Activated naive CD8-positive, alpha-beta T cell treated with anti-CD3 and anti-CD28 coated beads, Interleukin-2, amount 50 U/mL, for 16 hours (primary cell): ENCODE data around the gene C3.
A peak's percentile ranks its signal among the peaks of the same experiment; 100 is the strongest.
"Not testable (repeated sequence)": the region's sequence is repeated elsewhere in the genome, so short reads cannot be mapped to it uniquely, and the experiment has no call there.

Experiments used
- DNase-seq: peaks from one replicate; pipeline ENCODE4 v3.0.0-alpha.2; 2020; ENCODE audit warnings: low read depth, low spot score

The C3 gene

DNA sequence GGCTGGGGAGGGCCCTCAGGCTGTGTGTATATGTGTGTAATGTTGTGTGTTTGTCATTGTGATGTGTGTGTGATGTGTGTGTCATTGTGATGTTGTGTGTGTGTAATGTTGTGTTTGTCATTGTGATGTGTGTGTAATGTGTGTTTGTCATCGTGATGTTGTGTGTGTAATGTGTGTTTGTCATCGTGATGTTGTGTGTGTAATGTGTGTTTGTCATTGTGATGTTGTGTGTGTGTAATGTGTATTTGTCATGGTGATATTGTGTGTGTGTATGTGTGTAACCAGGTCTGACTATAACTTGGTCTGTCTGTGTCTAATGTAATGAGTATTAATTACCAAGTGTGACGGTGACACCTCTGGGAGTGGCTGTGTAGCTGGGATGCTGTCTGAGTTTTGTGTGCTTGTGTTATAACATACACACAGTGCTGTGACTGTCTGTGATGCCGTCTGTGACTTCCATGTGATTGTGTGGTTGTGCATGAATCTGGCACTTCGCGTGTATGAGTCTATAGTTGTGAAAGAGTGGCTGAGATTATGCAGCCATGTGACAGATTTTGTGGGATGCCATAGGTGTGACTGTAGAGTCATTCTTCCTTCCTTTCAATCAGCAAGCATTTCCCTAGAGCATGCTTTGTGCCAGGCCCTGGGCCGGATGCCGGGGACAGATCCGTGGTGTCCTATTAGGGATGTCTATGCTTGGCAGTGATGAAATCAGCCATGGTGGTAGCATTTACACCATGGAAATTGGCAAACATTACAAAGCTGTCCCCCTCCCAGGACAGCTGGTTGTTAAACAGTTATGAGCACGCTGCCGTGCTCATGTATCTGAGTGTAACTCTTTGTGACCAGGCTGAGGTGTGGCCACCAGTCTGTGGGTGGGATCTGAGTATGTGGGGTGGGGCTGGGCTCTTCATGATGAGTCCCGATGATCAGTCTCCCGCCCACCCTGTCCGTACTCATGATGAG lies 56.9 kb downstream of the C3 start:
- DNase-seq = no peak

GRCh38 chr19:6662702-6663101 lies 57.7 kb downstream of the C3 start:
- DNase-seq = no peak

GRCh38 chr19:6661509-6662244 lies 58.8 kb downstream of the C3 start:
- DNase-seq = peak; percentile 27

GRCh38 chr19:6660930-6661329 lies 59.5 kb downstream of the C3 start:
- DNase-seq = no peak

DNA sequence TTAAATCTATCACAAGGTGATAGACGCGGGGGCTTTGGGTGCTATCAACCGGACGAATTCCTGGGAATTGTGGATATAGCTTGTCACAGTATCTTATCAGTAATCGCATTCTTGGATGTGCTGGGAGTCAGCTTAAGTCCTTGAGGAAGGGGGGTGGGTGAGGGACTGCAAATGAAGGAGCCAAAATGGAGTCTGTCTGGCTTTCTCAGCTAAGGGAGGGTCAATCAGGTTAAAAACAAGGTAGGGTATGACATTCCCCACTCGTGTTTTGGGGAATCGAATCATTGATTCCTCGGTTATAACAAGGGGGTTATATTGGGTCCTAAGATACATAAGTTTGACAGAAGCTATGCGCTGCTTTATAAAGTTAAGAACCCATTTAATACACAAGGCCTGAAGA lies 64.1 kb downstream of the C3 start:
- DNase-seq = not testable (repeated sequence)

DNA sequence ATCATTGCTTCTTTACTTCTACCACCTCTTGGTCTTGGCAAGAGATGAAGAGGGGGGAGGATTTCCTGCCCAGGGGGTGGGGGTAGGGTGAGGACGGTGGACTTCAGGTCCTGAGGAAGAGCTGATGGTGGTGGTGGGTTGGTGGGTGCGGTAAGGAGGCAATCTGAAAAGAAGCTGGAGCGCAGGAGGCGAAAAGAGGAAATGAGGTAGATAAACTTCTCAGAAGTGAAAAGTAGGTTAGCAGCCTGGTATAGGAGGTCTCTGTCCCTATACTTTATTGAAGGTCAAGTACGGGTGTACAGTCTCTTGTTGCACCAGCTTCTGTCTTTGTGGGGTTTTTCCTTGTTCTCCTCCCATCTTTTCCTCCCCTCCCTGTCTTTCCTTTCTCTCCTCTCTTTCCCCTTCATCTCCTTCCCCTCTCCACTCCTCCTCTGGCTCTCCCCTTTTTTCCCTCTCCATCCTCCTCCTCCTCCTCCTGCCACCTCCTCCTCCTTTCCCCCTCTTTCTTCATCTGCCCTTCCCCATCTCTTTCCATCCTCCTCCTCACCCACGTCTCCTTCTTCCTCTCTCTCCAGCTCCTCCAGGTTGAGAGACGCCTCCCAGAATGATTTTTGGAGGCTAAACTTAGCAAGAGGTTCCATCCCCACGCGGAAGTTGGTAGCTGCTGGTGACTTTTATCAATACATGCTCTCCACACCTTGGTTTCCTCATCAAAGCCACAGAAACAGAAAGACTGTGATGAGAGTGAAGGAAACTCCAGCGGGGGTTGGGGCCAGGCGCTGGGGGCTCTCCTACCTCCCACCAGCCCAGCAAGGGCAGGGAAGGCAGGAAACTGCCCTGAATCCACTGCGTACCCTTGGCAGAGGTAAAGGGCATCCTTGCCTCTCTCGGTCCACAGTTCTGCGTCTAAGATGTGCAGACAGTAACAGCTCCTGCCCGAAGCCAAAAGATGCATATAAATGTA lies 65.8 kb downstream of the C3 start:
- DNase-seq = no peak

DNA sequence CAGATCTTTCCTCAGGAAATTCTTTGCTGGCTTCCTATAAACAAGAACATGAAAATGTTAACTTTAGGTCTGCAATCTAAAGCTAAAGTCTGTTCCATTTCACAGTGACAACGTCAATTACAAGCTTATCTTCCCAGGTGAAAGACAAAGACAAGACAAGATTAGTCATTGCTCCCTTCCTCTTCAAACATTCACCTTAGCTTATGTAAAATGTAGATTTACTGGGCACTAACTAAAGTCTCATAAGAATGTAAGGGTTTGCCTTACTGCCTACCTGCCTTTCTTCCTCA lies 67.7 kb downstream of the C3 start:
- DNase-seq = no peak

GRCh38 chr19:6651965-6652804 lies 68.3 kb downstream of the C3 start:
- no peak for DNase-seq

DNA sequence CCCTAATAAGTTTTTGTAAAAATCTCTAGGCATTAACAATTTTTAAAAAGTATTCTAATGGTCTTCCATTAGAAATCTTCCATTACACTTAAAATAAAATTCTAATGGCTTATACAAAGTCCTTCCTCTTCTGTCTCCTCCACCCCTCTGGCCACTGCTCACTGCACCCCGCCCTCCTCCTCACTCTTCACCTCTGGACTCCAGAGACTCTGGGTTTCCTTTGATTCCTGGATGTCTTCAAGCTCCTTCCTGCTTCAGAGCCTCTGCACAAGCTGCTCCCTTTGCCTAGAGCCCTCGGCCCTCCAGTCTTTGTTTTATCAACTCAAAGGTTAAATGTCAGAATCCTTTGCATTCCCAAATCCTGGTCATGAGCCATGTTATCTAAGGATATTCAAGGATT lies 71.3 kb downstream of the C3 start:
- no peak for DNase-seq

- no peak for DNase-seq
These were observed 72.2 kb downstream of the C3 start for GRCh38 chr19:6648141-6648715.

- no peak for DNase-seq
These were observed 75.7 kb downstream of the C3 start for GRCh38 chr19:6644796-6645195.

DNA sequence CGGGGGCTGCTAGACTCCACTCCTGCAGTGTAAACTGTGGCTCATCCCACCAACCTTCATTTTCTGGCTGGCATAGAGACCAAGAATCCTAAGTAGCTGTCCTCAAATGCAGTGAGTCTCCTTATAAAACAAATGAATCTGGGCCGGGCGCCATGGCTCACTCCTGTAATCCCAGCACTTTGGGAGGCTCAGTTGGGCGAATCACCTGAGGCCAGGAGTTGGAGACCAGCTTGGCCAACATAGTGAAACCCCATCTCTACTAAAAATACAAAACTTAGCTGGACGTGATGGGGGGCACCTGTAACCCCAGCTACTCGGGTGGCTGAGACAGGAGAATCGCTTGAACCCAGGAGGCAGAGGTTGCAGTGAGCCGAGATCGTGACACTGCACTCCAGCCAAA lies 80.1 kb downstream of the C3 start:
- DNase-seq = not testable (repeated sequence)

DNA sequence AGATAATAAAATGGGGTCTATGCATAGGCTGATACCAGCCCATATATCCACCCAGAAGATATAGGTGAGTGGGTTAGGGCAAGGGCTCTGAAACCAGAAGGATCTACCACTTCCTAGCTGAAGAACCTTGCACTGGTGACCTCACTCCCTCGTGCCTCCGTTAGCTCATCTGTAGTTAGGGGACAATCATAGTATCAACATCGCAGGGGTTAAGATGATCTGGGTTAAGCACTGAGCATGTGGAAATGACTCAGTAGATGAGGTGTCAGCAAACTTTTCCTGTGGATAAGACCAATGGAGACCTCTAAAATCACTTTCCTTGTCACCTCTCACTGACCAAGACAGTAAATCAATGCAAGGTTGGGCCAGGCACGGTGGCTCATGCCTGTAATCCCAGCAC lies 81.0 kb downstream of the C3 start:
- no peak for DNase-seq

GRCh38 chr19:6633456-6633813 lies 87.0 kb downstream of the C3 start:
- DNase-seq = not testable (repeated sequence)

GRCh38 chr19:6632747-6633455 lies 87.5 kb downstream of the C3 start:
- DNase-seq = not testable (repeated sequence)

DNA sequence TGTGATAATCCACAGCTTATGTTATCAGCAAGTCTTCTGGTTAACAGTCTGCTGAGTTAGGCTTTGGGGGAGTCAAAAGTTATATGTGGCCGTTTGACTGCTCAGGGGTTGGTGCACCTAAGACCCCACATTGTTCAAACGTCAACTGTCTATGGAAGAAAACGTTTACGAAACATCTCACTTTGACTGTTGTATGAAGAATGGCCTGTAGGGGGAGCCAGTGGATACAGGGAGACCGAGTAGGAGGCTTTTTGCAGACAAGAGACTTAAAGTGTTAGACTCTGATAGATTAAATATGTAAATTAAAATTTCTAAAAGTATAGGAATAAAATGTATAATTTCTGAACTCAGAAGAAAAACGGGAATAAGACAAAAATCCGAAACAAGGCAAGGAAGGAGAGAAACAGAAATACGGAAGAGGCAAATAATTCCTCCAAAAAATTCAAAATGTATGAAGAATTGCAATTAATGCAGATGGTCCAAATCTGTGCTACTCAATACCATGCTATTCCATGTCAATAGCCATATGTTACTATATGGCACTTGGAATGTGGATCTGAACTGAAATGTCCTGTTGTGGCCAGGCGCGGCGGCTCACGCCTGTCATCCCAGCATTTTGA lies 88.3 kb downstream of the C3 start:
- DNase-seq = peak; percentile 77
